ENCODE results near the gene MAD1L1.

DNA sequence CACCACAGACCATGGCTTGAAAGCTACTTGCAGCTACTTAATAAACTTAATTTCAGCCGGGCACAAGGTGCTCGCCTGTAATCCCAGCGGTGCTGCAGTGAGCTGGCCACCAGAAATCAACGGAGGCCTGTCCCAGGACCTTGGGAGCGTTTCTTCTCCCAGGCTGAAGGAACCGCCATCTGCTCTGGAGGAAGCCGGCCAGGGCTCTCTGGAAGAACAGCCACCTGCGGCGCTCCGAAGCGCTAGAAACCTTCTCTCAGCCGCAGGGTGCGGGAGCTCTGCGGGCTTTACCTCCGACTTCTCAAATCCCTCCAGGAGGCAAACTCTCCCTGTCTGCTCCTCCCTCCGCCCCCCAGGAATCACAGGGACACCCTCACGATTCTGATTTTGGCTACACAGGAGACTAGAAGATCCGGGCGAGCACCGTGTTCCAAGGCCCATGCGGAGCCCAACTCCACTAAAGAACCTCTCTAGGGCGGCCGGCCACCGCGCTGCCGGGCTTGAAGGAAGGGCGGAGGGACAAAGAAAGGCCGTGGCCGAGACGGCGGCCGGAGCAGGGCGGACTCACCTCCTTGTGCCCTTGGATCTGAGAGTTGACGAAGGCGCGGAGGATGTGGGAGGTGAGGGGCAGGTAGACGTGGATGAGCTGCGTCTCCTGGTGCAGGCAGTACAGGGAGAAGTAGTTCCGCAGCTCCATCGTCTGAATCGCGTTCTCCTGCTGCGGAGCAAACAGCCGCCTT lies 23.7 kb upstream of the MAD1L1 start:
- TF ChIP-seq, protein P1, sequence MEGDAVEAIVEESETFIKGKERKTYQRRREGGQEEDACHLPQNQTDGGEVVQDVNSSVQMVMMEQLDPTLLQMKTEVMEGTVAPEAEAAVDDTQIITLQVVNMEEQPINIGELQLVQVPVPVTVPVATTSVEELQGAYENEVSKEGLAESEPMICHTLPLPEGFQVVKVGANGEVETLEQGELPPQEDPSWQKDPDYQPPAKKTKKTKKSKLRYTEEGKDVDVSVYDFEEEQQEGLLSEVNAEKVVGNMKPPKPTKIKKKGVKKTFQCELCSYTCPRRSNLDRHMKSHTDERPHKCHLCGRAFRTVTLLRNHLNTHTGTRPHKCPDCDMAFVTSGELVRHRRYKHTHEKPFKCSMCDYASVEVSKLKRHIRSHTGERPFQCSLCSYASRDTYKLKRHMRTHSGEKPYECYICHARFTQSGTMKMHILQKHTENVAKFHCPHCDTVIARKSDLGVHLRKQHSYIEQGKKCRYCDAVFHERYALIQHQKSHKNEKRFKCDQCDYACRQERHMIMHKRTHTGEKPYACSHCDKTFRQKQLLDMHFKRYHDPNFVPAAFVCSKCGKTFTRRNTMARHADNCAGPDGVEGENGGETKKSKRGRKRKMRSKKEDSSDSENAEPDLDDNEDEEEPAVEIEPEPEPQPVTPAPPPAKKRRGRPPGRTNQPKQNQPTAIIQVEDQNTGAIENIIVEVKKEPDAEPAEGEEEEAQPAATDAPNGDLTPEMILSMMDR (IDR thresholded peaks at IDR 0.05; ENCODE audit: insufficient read depth, low read depth, low read length), result no peak
- no peak for TF ChIP-seq EZH2 (IDR thresholded peaks at IDR 0.05; ENCODE audit: insufficient read depth, low read length)
